GM15510 (cell line): ENCODE data around the gene ADAP1.

Experiments
- POLR2A ChIP-seq: IDR thresholded peaks from 3 replicates; pipeline ENCODE4 v1.6.1; 2011; ENCODE audit warnings: borderline replicate concordance; ENCODE audit not compliant: insufficient read length; ENCODE audit errors: extremely low read depth

The ADAP1 gene

GRCh38 chr7:907158-907980, 47.1 kb downstream of the ADAP1 start:
- no peak for TF ChIP-seq POLR2A

GRCh38 chr7:906776-907157, 47.7 kb downstream of the ADAP1 start:
- TF ChIP-seq POLR2A: no peak

- no peak for TF ChIP-seq POLR2A
Measured at GRCh38 chr7:904847-905246, 49.6 kb downstream of the ADAP1 start.

GRCh38 chr7:903921-904755, 50.3 kb downstream of the ADAP1 start:
- TF ChIP-seq POLR2A: no peak

GRCh38 chr7:902996-903395, 51.5 kb downstream of the ADAP1 start:
- TF ChIP-seq POLR2A: no peak

GRCh38 chr7:901388-902154, 52.9 kb downstream of the ADAP1 start:
- no peak for TF ChIP-seq POLR2A

- TF ChIP-seq POLR2A: no peak
Measured at GRCh38 chr7:901041-901387, 53.5 kb downstream of the ADAP1 start.

GRCh38 chr7:900331-901040, 54.0 kb downstream of the ADAP1 start:
- no peak for TF ChIP-seq POLR2A

GRCh38 chr7:899806-900205, 54.7 kb downstream of the ADAP1 start:
- TF ChIP-seq POLR2A: no peak

- TF ChIP-seq POLR2A: no peak
Measured at GRCh38 chr7:898855-899681, 55.4 kb downstream of the ADAP1 start.

GRCh38 chr7:898460-898854, 56.0 kb downstream of the ADAP1 start:
- TF ChIP-seq POLR2A: no peak

- no peak for TF ChIP-seq POLR2A
Measured at GRCh38 chr7:897771-898376, 56.6 kb downstream of the ADAP1 start.

GRCh38 chr7:897086-897485, 57.4 kb downstream of the ADAP1 start:
- TF ChIP-seq POLR2A: no peak
